NCI-H748 (cell line): ENCODE measurements around the gene THRB.
"Not testable (repeated sequence)": the region's sequence is repeated elsewhere in the genome, so short reads cannot be mapped to it uniquely, and the experiment has no call there.

Experiments
- DNase-seq: peaks from one replicate; lab custom pipeline; 2025; ENCODE audit not compliant: unreplicated experiment; lab: John Stamatoyannopoulos, UW

Gene THRB

DNA sequence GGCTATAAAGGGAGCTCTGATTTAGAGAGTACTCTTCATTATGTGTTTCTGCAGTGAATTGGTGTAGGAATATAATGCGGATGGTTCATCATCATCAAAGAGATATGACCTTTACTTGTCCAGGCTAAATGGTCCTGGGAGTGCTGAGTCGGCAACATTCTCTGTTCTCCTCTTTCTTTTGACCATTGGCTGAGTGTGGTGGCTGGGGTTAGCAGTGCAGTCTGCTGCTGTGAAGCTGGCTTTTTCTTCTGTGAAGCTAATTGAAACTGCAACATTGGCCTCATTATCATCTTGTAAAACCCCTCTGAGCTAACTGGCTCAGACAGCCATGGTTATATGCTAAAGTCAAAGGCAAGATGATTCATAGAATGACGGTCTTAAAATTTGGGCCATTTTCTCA is 83.8 kb downstream of the THRB start:
- no peak for DNase-seq

GRCh38 chr3:24407980-24408680 is 86.5 kb downstream of the THRB start:
- DNase-seq, result no peak

GRCh38 chr3:24406900-24407299 is 87.8 kb downstream of the THRB start:
- DNase-seq, result no peak

DNA sequence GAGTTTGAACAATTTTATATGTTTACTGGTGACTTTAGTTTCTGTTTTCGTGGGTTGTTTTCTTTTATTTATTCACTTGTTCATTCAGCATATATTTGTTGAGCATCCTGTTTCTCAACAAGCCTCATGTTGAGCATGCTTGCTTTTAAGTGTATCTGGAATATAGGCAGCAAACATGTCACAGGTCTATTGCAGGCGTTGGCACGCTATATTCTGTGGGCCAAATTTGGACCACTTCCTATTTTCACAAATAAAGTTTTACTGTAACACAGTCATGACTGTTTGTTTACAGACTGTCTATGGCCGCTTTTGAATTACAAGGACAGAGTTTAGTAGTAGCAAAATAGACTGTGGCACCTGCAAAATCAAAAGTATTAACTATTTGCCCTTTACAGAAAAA is 89.6 kb downstream of the THRB start:
- no peak for DNase-seq

- DNase-seq, result peak; percentile 41
Observed at GRCh38 chr3:24401811-24402185, 92.9 kb downstream of the THRB start.

DNA sequence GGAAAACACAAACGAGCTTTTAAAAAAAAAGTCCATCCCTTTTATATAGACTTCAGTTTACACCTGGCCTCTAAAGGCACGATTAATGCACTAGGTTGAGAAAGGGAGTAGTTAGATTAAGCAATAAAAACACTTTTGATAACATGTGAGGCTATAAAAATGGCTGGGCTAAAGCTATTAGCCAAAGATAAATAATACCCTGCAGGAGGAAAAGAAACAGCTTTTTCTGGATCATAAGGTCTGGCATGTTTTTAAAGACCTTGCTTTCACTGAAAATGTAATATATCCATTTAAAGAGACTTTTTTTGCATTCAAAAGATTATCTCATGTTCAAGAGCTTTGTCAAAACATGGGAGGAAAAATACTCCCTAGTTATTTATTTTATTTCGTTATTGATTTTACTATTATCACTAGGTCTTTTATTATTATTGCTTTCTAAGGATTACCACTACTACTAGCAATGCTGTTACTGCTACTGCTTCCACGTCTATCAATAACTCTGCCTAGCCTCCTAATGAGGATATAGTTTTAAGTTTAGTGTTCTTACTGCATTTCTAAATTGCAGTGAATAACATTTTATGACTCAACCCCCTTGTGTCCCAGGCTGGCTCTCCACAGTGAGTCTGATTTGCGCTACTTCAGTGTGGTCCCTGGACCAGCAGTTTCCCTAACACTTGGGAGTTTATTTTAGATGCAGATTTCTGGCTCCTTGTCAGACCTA is 93.4 kb downstream of the THRB start:
- peak; percentile 92 for DNase-seq

GRCh38 chr3:24400450-24400849 is 94.2 kb downstream of the THRB start:
- DNase-seq, result peak; percentile 80

DNA sequence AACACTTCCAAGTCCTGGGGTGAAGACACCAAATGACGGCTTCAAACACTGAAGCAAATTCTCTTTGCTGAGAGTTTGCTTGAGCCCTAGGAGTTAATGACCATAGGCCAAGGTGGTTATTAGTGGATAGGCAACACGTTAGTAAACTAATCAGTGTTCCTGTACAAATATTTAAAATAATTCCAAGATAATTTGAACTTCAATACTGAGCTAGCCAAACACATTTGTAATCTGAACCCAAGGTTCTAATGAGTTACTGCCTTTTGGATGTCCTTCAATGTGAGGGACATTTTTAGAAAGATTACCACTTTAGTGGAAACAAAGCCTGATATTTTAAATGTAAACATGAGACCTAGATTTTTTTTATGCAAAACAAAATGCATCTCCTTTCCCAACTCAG is 94.6 kb downstream of the THRB start:
- DNase-seq, result peak; percentile 81

- no peak for DNase-seq
Observed at GRCh38 chr3:24399614-24400013, 95.0 kb downstream of the THRB start.

DNA sequence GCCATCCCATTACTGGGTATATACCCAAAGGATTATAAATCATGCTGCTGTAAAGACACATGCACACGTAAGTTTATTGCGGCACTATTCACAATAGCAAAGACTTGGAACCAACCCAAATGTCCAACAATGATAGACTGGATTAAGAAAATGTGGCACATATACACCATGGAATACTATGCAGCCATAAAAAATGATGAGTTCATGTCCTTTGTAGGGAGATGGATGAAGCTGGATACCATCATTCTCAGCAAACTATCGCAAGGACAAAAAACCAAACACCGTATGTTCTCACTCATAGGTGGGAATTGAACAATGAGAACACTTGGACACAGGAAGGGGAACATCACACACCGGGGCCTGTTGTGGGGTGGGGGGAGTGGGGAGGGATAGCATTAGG is 95.9 kb downstream of the THRB start:
- not testable (repeated sequence) for DNase-seq

GRCh38 chr3:24396338-24396737 is 98.3 kb downstream of the THRB start:
- DNase-seq, result no peak

- DNase-seq, result no peak
Observed at GRCh38 chr3:24394754-24395153, 99.9 kb downstream of the THRB start.

DNA sequence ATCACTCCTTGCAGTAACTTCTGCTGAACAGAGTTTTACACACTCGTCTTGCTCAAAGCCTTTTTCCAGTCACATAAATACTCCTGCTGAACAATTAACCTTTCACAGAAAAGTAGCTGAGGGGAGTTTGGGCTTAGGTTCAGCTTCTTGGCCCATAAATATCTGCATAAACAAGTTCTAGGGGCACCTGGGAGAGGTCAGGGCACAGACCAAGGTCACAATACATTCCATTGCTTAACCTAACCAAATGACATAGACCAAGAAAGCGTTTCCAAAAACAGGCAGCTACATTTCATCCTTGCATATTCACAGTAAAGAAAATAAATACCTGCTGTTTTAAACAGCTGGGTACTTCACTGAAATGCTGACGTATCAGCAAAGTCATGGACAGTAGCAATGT is 101.3 kb downstream of the THRB start:
- DNase-seq, result no peak

DNA sequence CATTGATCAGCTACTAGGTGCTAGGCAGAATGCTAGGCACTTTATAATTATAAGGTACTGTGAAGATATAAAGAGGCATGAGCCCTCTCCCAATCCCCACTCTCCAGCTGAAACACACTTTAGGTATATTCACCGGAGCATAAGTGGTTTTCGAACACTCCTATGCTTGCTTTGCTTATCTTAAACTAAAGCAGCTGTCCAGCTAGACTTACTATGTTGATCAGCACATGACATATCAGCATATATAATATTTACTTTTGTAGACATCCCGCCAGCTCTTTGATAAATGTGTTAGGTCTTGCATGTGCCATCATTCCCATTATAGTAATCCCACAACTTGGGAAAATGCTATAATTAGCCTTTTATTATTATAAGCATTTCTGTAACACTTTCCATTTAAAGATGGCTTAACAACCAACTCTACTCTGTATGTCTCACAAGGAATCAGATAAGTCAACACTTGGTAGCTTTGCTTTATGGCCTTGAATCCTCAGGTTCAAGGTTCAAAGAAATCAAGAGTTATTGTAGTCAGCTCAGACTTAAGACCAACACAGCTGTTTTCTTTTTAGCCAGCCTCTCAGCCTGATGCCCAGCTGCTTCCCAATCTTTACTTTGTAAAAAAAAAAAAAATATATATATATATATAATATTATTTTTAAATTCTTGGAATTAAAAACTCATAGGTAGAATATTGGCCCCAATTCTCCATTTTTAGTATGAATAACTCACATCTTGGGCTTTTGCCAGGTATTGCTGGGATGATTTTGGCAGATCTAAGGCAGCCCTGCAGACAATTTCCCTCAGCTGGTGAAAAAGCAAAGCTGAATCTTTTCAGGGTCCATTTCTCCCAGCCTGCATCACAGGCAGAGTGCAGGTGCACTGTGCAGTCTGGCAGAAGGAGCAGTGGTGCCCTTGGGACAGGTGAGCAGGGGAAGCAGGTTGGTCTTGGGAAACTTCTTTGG is 104.2 kb downstream of the THRB start:
- DNase-seq, result no peak

GRCh38 chr3:24389108-24390090 is 105.3 kb downstream of the THRB start:
- DNase-seq, result no peak

DNA sequence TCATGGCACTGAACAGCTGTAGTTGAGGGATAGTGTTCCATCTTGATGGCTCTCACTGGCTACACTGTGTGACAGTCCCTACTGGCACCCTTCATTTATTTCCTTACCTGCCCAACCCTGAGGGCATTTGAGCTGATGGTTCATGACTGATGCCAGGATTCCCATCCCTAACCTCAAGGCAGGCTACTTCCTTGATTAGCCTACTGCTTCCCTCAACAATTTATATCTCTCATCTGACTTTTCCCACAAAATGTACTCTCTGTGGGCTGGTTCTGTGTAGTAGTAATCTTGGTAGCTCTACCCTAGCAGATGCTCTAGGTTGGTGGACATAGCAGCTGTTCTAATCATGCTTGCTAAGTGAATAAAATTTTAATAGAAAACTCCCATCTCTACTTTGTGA is 106.0 kb downstream of the THRB start:
- DNase-seq, result no peak

DNA sequence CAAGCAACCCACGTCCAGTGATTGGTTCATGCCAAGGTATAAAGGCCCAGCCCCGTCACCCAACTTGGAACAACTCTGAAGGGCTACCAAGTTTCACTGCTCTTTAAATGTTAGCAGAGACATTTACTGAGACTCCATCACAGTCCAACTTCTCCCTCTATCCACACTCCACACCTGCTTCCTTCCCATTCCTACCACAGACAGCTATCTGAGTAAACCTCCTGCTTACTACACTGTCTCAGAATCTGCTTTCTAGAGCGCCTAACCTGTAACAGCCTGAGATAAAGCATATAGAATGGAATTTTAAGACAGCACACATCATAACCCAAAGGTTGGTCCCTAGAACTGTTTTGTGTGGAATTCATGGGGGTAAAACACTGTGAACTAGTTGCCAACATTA is 106.5 kb downstream of the THRB start:
- DNase-seq, result no peak

- DNase-seq, result no peak
Observed at GRCh38 chr3:24387493-24387892, 107.2 kb downstream of the THRB start.

- no peak for DNase-seq
Observed at GRCh38 chr3:24387000-24387399, 107.7 kb downstream of the THRB start.

DNA sequence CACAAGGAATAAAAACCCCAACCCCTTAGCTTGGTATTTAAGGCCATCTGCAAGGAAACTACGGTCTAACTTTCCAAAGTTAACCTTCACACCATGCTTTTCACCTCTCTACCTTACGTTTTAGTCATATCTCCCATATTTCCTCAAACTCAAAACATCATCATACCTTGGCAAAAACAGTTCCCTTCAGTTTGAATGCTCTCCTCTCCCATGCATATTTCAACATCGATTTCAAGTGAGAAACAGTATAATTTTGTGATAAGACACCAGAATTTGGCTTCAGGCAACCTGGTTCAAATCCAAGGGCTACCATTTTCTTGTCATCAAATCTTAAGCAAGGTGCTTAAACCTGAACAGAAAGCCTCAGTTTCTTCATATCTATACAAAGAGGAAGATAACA is 108.2 kb downstream of the THRB start:
- no peak for DNase-seq
